H9 (cell line): ENCODE results near the gene PARL. TPM values are rescaled to one million over a fixed set of nuclear protein-coding genes. Genes with fewer than 3 reads are reported as not detected.
A peak's percentile ranks its signal among the peaks of the same experiment; 100 is the strongest.

Experiments used
- DNase-seq: peaks from one replicate; pipeline ENCODE4 v3.0.0-alpha.2; 2017
- H2AFZ ChIP-seq: one replicate; pipeline ENCODE4 v1.6.1; 2013; ENCODE audit warnings: mild to moderate bottlenecking, low read length, control low read depth, moderate library complexity
- H2AK5ac ChIP-seq: 2 replicates; pipeline ENCODE4 v1.6.1; 2013; ENCODE audit warnings: low read length, control low read depth, mixed read lengths; ENCODE audit not compliant: insufficient read length
- H2BK120ac ChIP-seq: one replicate; pipeline ENCODE4 v1.6.1; 2013; ENCODE audit warnings: low read depth, mild to moderate bottlenecking, low read length, control low read depth, inconsistent platforms; ENCODE audit not compliant: poor library complexity, severe bottlenecking
- H2BK12ac ChIP-seq: 2 replicates; pipeline ENCODE4 v1.6.1; 2013; ENCODE audit warnings: low read length, control low read depth, mixed read lengths, low read depth; ENCODE audit not compliant: insufficient read length
- H2BK15ac ChIP-seq: 2 replicates; pipeline ENCODE4 v1.6.1; 2013; ENCODE audit warnings: low read depth, low read length, control low read depth
- H2BK20ac ChIP-seq: one replicate; pipeline ENCODE4 v1.6.1; 2013; ENCODE audit warnings: low read depth, mild to moderate bottlenecking, low read length, control low read depth, inconsistent platforms; ENCODE audit not compliant: poor library complexity, severe bottlenecking
- H2BK5ac ChIP-seq: 2 replicates; pipeline ENCODE4 v1.6.1; 2013; ENCODE audit warnings: low read length, control low read depth, mixed read lengths; ENCODE audit not compliant: insufficient read length
- H3K14ac ChIP-seq: 2 replicates; pipeline ENCODE4 v1.6.1; 2013; ENCODE audit warnings: low read length, control low read depth; ENCODE audit not compliant: insufficient read depth
- H3K18ac ChIP-seq: 2 replicates; pipeline ENCODE4 v1.6.1; 2013; ENCODE audit warnings: low read depth, mild to moderate bottlenecking, mixed read lengths, low read length, control low read depth; ENCODE audit not compliant: insufficient read length
- H3K23ac ChIP-seq: 2 replicates; pipeline ENCODE4 v1.6.1; 2013; ENCODE audit warnings: low read length, control low read depth, mixed read lengths, low read depth; ENCODE audit not compliant: insufficient read length
- H3K23me2 ChIP-seq: 2 replicates; pipeline ENCODE4 v1.6.1; 2013; ENCODE audit warnings: low read depth, mild to moderate bottlenecking, mixed read lengths, low read length, control low read depth; ENCODE audit not compliant: insufficient read length, poor library complexity, severe bottlenecking
- H3K27ac ChIP-seq: 2 replicates; pipeline ENCODE4 v1.5.1; 2013; ENCODE audit warnings: low read length, control low read depth, mixed read lengths, low read depth; ENCODE audit not compliant: insufficient read length
- H3K27me3 ChIP-seq: 2 replicates; pipeline ENCODE4 v1.6.1; 2013; ENCODE audit warnings: low read length, control low read depth, inconsistent platforms; ENCODE audit not compliant: insufficient read depth
- H3K4ac ChIP-seq: 2 replicates; pipeline ENCODE4 v1.6.1; 2013; ENCODE audit warnings: low read depth, mild to moderate bottlenecking, control low read depth, inconsistent platforms, low read length, moderate library complexity
- H3K4me1 ChIP-seq: 2 replicates; pipeline ENCODE4 v1.6.1; 2013; ENCODE audit warnings: low read length, control low read depth, inconsistent platforms; ENCODE audit not compliant: insufficient read depth
- H3K4me2 ChIP-seq: 2 replicates; pipeline ENCODE4 v1.6.1; 2013; ENCODE audit warnings: low read length, control low read depth, mixed read lengths; ENCODE audit not compliant: insufficient read length, insufficient read depth
- H3K56ac ChIP-seq: 2 replicates; pipeline ENCODE4 v1.6.1; 2013; ENCODE audit warnings: low read depth, mild to moderate bottlenecking, mixed read lengths, low read length, control low read depth; ENCODE audit not compliant: insufficient read length
- H3K79me1 ChIP-seq: 2 replicates; pipeline ENCODE4 v1.6.1; 2013; ENCODE audit warnings: low read depth, mild to moderate bottlenecking, moderate library complexity, low read length, control low read depth, inconsistent platforms; ENCODE audit not compliant: insufficient read depth, poor library complexity, severe bottlenecking
- H3K79me2 ChIP-seq: 2 replicates; pipeline ENCODE4 v1.6.1; 2013; ENCODE audit warnings: low read length, control low read depth, inconsistent platforms; ENCODE audit not compliant: insufficient read depth
- H3K9ac ChIP-seq: 2 replicates; pipeline ENCODE4 v1.6.1; 2013; ENCODE audit warnings: low read length, control low read depth, mixed read lengths; ENCODE audit not compliant: insufficient read length; ENCODE audit errors: extremely low read depth
- H3K9me3 ChIP-seq: one replicate; pipeline ENCODE4 v1.6.1; 2013; ENCODE audit warnings: low read depth, low read length, inconsistent platforms; ENCODE audit not compliant: control insufficient read depth
- H3T11ph ChIP-seq: one replicate; pipeline ENCODE4 v1.6.1; 2013; ENCODE audit warnings: mild to moderate bottlenecking, low read length, control low read depth, inconsistent platforms
- H4K20me1 ChIP-seq: one replicate; pipeline ENCODE4 v1.6.1; 2013; ENCODE audit not compliant: control insufficient read depth, insufficient read length, insufficient read depth
- H4K5ac ChIP-seq: 2 replicates; pipeline ENCODE4 v1.6.1; 2013; ENCODE audit warnings: low read depth, mild to moderate bottlenecking, mixed read lengths, low read length, control low read depth; ENCODE audit not compliant: insufficient read length
- H4K8ac ChIP-seq: replicated peaks from 2 replicates; pipeline ENCODE4 v1.6.1; 2013; ENCODE audit warnings: low read length, control low read depth, mixed read lengths, low read depth; ENCODE audit not compliant: insufficient read length
- H4K91ac ChIP-seq: 2 replicates; pipeline ENCODE4 v1.6.1; 2013; ENCODE audit warnings: low read depth, mild to moderate bottlenecking, moderate library complexity, mixed read lengths, low read length, control low read depth; ENCODE audit not compliant: insufficient read length
- H3K27ac Mint-ChIP-seq, 3 experiments: 2 replicates in 2 of 3; 3 replicates in 1 of 3; pipeline ENCODE4 v1.8.0; 2020 to 2021; ENCODE audit warnings: mixed read lengths in 3 of 3, mild to moderate bottlenecking in 1 of 3, moderate library complexity in 1 of 3
- H3K27me3 Mint-ChIP-seq: 2 replicates; pipeline ENCODE4 v1.8.0; 2021; ENCODE audit warnings: low read depth, mild to moderate bottlenecking, moderate library complexity, mixed read lengths
- H3K36me3 Mint-ChIP-seq, 3 experiments: 2 replicates in 2 of 3; 3 replicates in 1 of 3; pipeline ENCODE4 v1.8.0; 2020 to 2021; ENCODE audit warnings: low read depth in 3 of 3, mixed read lengths in 3 of 3; ENCODE audit not compliant: insufficient read depth in 1 of 3
- H3K4me1 Mint-ChIP-seq, 2 experiments: 2 replicates each; pipeline ENCODE4 v1.8.0; 2020; ENCODE audit warnings: mixed read lengths in 2 of 2
- H3K4me3 Mint-ChIP-seq, 2 experiments: 2 replicates in 1 of 2; 3 replicates in 1 of 2; pipeline ENCODE4 v1.8.0; 2020 to 2021; ENCODE audit warnings: mild to moderate bottlenecking in 2 of 2, mixed read lengths in 2 of 2, moderate library complexity in 1 of 2
- H3K9me3 Mint-ChIP-seq, 2 experiments: 2 replicates in 1 of 2; 3 replicates in 1 of 2; pipeline ENCODE4 v1.8.0; 2020; ENCODE audit warnings: mild to moderate bottlenecking in 2 of 2, mixed read lengths in 2 of 2, moderate library complexity in 1 of 2
- WGBS: extraction: QIAGEN DNeasy Blood & Tissue Kit; methylation state at CpG from one replicate; pipeline ENCODE4 v1.1.7; 2013; ENCODE audit warnings: missing lambda C conversion rate, low lambda C conversion rate, mixed read lengths; ENCODE audit not compliant: insufficient read length; ENCODE audit errors: extremely low coverage; 5-methylcytosine and 5-hydroxymethylcytosine counted together
- total RNA-seq: library from RNA; stranded (reverse); gene quantifications from 2 replicates; pipeline ENCODE4 v1.2.1, GENCODE V29; 2021
- TF ChIP-seq, protein P1 (sequence below): fragments of 200-600 bp; sonication (generic); conservative IDR thresholded peaks from 3 replicates; pipeline ENCODE4 v1.8.0; 2021; ENCODE audit warnings: antibody characterized with exemption, mild to moderate bottlenecking

Gene PARL
- total RNA-seq, 1 experiment from 2014 or later: 94.5 TPM

- H3K23me2 ChIP-seq: no peaks in the 10 kb centered on the region
- H3K56ac ChIP-seq: no peak overlapping the region
- no peaks in the 10 kb centered on the region; the same call in 1 of the 2 replicates for H3K27me3 Mint-ChIP-seq
- no peak overlapping the region for H3K14ac ChIP-seq
- H3T11ph ChIP-seq: no peak overlapping the region
- no peak overlapping the region for H2BK12ac ChIP-seq
- H4K91ac ChIP-seq: no peak overlapping the region
- WGBS: no CpG with 5 or more reads among the region's 9 CpGs
- no peak for DNase-seq
- H3K27ac ChIP-seq: no peak overlapping the region
- no peaks in the 10 kb centered on the region for H3K9me3 ChIP-seq
- no peaks in the 10 kb centered on the region for H3K4me1 Mint-ChIP-seq
- H4K8ac ChIP-seq: no peak overlapping the region
- peaks cover 26 to 81% (median 80%) of the 10 kb centered on the region in 3 experiments; a peak in 6 of 7 replicates for H3K36me3 Mint-ChIP-seq
- H2BK5ac ChIP-seq: no peak overlapping the region
- no peak overlapping the region for H3K9ac ChIP-seq
- H3K27ac Mint-ChIP-seq: peak overlapping the region in 2 of 3 experiments; percentile 41 to 76; a peak in 3 of 7 replicates
- no peaks in the 10 kb centered on the region for H3K27me3 ChIP-seq
- H3K79me1 ChIP-seq: no peaks in the 10 kb centered on the region
- no peaks in the 10 kb centered on the region for H3K4me1 ChIP-seq
- no peak overlapping the region for H3K4ac ChIP-seq
- H3K4me2 ChIP-seq: no peak overlapping the region
- no peak overlapping the region for H3K18ac ChIP-seq
- H3K4me3 Mint-ChIP-seq: no peak overlapping the region
- H2AFZ ChIP-seq: no peak overlapping the region
- H2BK20ac ChIP-seq: no peak overlapping the region
- no peak overlapping the region for H2BK120ac ChIP-seq
- H4K20me1 ChIP-seq: no peaks in the 10 kb centered on the region
- no peaks in the 10 kb centered on the region for H3K9me3 Mint-ChIP-seq
- H2BK15ac ChIP-seq: no peak overlapping the region
- no peak overlapping the region for H3K23ac ChIP-seq
- TF ChIP-seq, protein P1, sequence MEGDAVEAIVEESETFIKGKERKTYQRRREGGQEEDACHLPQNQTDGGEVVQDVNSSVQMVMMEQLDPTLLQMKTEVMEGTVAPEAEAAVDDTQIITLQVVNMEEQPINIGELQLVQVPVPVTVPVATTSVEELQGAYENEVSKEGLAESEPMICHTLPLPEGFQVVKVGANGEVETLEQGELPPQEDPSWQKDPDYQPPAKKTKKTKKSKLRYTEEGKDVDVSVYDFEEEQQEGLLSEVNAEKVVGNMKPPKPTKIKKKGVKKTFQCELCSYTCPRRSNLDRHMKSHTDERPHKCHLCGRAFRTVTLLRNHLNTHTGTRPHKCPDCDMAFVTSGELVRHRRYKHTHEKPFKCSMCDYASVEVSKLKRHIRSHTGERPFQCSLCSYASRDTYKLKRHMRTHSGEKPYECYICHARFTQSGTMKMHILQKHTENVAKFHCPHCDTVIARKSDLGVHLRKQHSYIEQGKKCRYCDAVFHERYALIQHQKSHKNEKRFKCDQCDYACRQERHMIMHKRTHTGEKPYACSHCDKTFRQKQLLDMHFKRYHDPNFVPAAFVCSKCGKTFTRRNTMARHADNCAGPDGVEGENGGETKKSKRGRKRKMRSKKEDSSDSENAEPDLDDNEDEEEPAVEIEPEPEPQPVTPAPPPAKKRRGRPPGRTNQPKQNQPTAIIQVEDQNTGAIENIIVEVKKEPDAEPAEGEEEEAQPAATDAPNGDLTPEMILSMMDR: no peak
- H2AK5ac ChIP-seq: no peak overlapping the region
- no peak overlapping the region for H4K5ac ChIP-seq
- H3K79me2 ChIP-seq: no peaks in the 10 kb centered on the region
Measured at GRCh38 chr3:183797996-183798395, 86.7 kb downstream of the PARL start.
